ENCODE measurements around the gene RAD51B.

- TF ChIP-seq POLR2AphosphoS5 (IDR thresholded peaks at IDR 0.05; ENCODE audit: low read depth, low read length) (no peak), TAF1 (IDR thresholded peaks at IDR 0.05; ENCODE audit: borderline replicate concordance, low read depth, low read length) (no peak)
These were observed 874.3 kb downstream of the RAD51B start for GRCh38 chr14:68693926-68694325.

All from GM12892 (cell line).